ENCODE data around the gene TMEM201.

- no peak for TF ChIP-seq NFE2 (IDR thresholded peaks at IDR 0.05; ENCODE audit: low read depth)
- no peak for TF ChIP-seq FIP1L1 (IDR thresholded peaks at IDR 0.05; ENCODE audit: low read depth, low read length, poor library complexity, severe bottlenecking)
- no peak for TF ChIP-seq ZNF449 (CRISPR knock-in tag; IDR thresholded peaks at IDR 0.05)
- TF ChIP-seq ETS1 (conservative IDR thresholded peaks at IDR 0.05; ENCODE audit: control insufficient read depth, low read depth, low read length) = no peak
- no peak for TF ChIP-seq CTCF (IDR thresholded peaks at IDR 0.05 in 2 of 3, conservative IDR thresholded peaks at IDR 0.05 in 1 of 3; ENCODE audit: insufficient read depth in 2 of 3, low read depth in 1 of 3, low read length in 3 of 3)
- peak; percentile 10 for TF ChIP-seq PRDM10 (IDR thresholded peaks at IDR 0.05; ENCODE audit: partially characterized antibody)
- TF ChIP-seq MAZ (CRISPR knock-in tag; conservative IDR thresholded peaks at IDR 0.05 in 1 of 2, IDR thresholded peaks at IDR 0.05 in 1 of 2) = no peak
- TF ChIP-seq POLR2A (conservative IDR thresholded peaks at IDR 0.05) = no peak
- no peak for TF ChIP-seq ZNF395 (CRISPR knock-in tag; IDR thresholded peaks at IDR 0.05)
- no peak for TF ChIP-seq HINFP (tag; conservative IDR thresholded peaks at IDR 0.05; ENCODE audit: low read depth)
- no peak for TF ChIP-seq ARID3A (IDR thresholded peaks at IDR 0.05; ENCODE audit: borderline replicate concordance, low read depth, low read length)
- TF ChIP-seq CREB1 (IDR thresholded peaks at IDR 0.05) = no peak
- TF ChIP-seq CREB1 (CRISPR knock-in tag; IDR thresholded peaks at IDR 0.05) = no peak
Measured at GRCh38 chr1:9654834-9655723, 66.4 kb downstream of the TMEM201 start.

Measured in K562 (cell line).